Muscle of arm (tissue), 12 donors: ENCODE measurements around the gene NFIL3. TPM values are rescaled to one million over a fixed set of nuclear protein-coding genes. Genes with fewer than 3 reads are reported as not detected.
"Not testable (repeated sequence)": the region's sequence is repeated elsewhere in the genome, so short reads cannot be mapped to it uniquely, and the experiment has no call there.

Experiments used
- DNase-seq: peaks from one replicate; pipeline ENCODE4 v3.0.0-alpha.2; 2013
- polyA plus RNA-seq, 12 donors: library from polyadenylated mRNA; unstranded; fragments of 120-200 nt; gene quantifications; one replicate each; pipeline ENCODE4 v1.2.1, GENCODE V29; 2013; ENCODE audit not compliant: insufficient read length in 12 of 12

NFIL3 gene
- polyA plus RNA-seq, 12 donors = 13.7 to 30.6 (median 25.9) TPM; not detected in 1

- DNase-seq = no peak
These were observed 19.7 kb downstream of the NFIL3 start for GRCh38 chr9:91403665-91404543.

- no peak for DNase-seq
These were observed 24.7 kb downstream of the NFIL3 start for GRCh38 chr9:91398926-91399325.

- no peak for DNase-seq
These were observed 27.8 kb downstream of the NFIL3 start for GRCh38 chr9:91395553-91396471.

GRCh38 chr9:91395106-91395552 is 28.5 kb downstream of the NFIL3 start:
- no peak for DNase-seq

- no peak for DNase-seq
These were observed 29.8 kb downstream of the NFIL3 start for GRCh38 chr9:91393826-91394225.

- no peak for DNase-seq
These were observed 31.2 kb downstream of the NFIL3 start for GRCh38 chr9:91392435-91392834.

- no peak for DNase-seq
These were observed 31.8 kb downstream of the NFIL3 start for GRCh38 chr9:91391818-91392217.

GRCh38 chr9:91391412-91391811 is 32.2 kb downstream of the NFIL3 start:
- no peak for DNase-seq

GRCh38 chr9:91389686-91390085 is 33.9 kb downstream of the NFIL3 start:
- not testable (repeated sequence) for DNase-seq

- no peak for DNase-seq
These were observed 36.9 kb downstream of the NFIL3 start for GRCh38 chr9:91386765-91387164.

GRCh38 chr9:91384954-91385353 is 38.7 kb downstream of the NFIL3 start:
- DNase-seq = no peak

GRCh38 chr9:91383577-91383976 is 40.1 kb downstream of the NFIL3 start:
- DNase-seq = no peak

GRCh38 chr9:91382298-91382697 is 41.3 kb downstream of the NFIL3 start:
- DNase-seq = no peak

- no peak for DNase-seq
These were observed 44.2 kb downstream of the NFIL3 start for GRCh38 chr9:91379426-91379825.

- DNase-seq = no peak
These were observed 44.9 kb downstream of the NFIL3 start for GRCh38 chr9:91378695-91379127.

GRCh38 chr9:91378054-91378453 is 45.6 kb downstream of the NFIL3 start:
- not testable (repeated sequence) for DNase-seq

- no peak for DNase-seq
These were observed 47.4 kb downstream of the NFIL3 start for GRCh38 chr9:91376239-91376638.

- no peak for DNase-seq
These were observed 48.7 kb downstream of the NFIL3 start for GRCh38 chr9:91374939-91375338.

- DNase-seq = no peak
These were observed 51.7 kb downstream of the NFIL3 start for GRCh38 chr9:91371894-91372293.

- not testable (repeated sequence) for DNase-seq
These were observed 53.6 kb downstream of the NFIL3 start for GRCh38 chr9:91370006-91370405.

- DNase-seq = no peak
These were observed 58.9 kb downstream of the NFIL3 start for GRCh38 chr9:91364702-91365101.

- DNase-seq = no peak
These were observed 59.6 kb downstream of the NFIL3 start for GRCh38 chr9:91364005-91364404.
